ENCODE data around the gene IPO11.
"Not testable (repeated sequence)": the region's sequence is repeated elsewhere in the genome, so short reads cannot be mapped to it uniquely, and the experiment has no call there.

Gene IPO11

GRCh38 chr5:62649025-62649424 is 236.5 kb downstream of the IPO11 start:
- DNase-seq (ENCODE audit: low spot score) = no peak

- DNase-seq (ENCODE audit: low spot score) = no peak
Measured at GRCh38 chr5:62649476-62650113, 237.0 kb downstream of the IPO11 start.

GRCh38 chr5:62650197-62650596 is 237.6 kb downstream of the IPO11 start:
- no peak for DNase-seq (ENCODE audit: low spot score)

GRCh38 chr5:62652225-62652624 is 239.7 kb downstream of the IPO11 start:
- DNase-seq (ENCODE audit: low spot score) = no peak

- DNase-seq (ENCODE audit: low spot score) = no peak
Measured at GRCh38 chr5:62653001-62653863, 240.7 kb downstream of the IPO11 start.

GRCh38 chr5:62653864-62654575 is 241.5 kb downstream of the IPO11 start:
- DNase-seq (ENCODE audit: low spot score) = no peak

GRCh38 chr5:62657772-62658171 is 245.2 kb downstream of the IPO11 start:
- not testable (repeated sequence) for DNase-seq (ENCODE audit: low spot score)

GRCh38 chr5:62661126-62661525 is 248.6 kb downstream of the IPO11 start:
- no peak for DNase-seq (ENCODE audit: low spot score)

GRCh38 chr5:62662521-62662920 is 250.0 kb downstream of the IPO11 start:
- no peak for DNase-seq (ENCODE audit: low spot score)

GRCh38 chr5:62671479-62671878 is 258.9 kb downstream of the IPO11 start:
- no peak for DNase-seq (ENCODE audit: low spot score)

- not testable (repeated sequence) for DNase-seq (ENCODE audit: low spot score)
Measured at GRCh38 chr5:62676596-62676995, 264.0 kb downstream of the IPO11 start.

All from D341Med (cell line).